PC-3 (cell line): ENCODE measurements around the gene SPANXN2.

ENCODE experiments used
- CTCF ChIP-seq: fragments of 300-600 bp; sonication (generic); conservative IDR thresholded peaks from 2 replicates; pipeline ENCODE4 v1.5.1; 2017; ENCODE audit warnings: antibody characterized with exemption, low read depth, mild to moderate bottlenecking, low read length
- EZH2phosphoT487 ChIP-seq: fragments of 300-600 bp; sonication (generic); IDR thresholded peaks from 2 replicates; pipeline ENCODE4 v1.6.1; 2018; ENCODE audit warnings: mild to moderate bottlenecking, antibody characterized with exemption, low read length, borderline replicate concordance

DNA sequence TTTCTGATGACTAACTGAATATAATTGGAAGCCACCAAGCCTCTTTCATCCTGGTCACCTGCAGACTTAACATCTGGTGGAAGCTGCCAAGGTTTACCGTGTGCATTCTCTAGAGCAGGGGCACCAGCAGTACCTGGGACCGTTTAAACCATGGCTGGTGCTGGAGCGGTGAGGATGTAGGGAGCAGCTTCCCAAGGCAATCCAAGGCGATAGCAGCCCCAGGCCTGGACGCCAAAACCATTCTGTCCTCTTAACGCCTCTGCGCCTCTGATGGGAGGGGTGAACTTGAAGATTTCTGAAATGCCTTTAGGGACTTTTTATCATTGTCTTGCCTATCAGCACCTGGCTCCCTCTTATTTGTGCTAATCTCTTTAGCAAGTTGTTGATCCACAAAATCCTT lies 37.3 kb upstream of the SPANXN2 start:
- TF ChIP-seq CTCF (no peak), EZH2phosphoT487 (no peak)
